Endodermal cell (in vitro differentiated cells): ENCODE results near the gene LMAN1L. TPM values are rescaled to one million over a fixed set of nuclear protein-coding genes. Genes with fewer than 3 reads are reported as not detected.

Experiments used
- DNase-seq: peaks from one replicate; pipeline ENCODE4 v3.0.0-alpha.2; 2017
- H3K27ac ChIP-seq: 2 replicates; pipeline ENCODE4 v1.5.1; 2013; ENCODE audit warnings: mild to moderate bottlenecking, low read depth, low read length, moderate library complexity
- H3K27me3 ChIP-seq: 2 replicates; pipeline ENCODE4 v1.6.1; 2013; ENCODE audit warnings: mild to moderate bottlenecking, low read length, moderate library complexity; ENCODE audit not compliant: insufficient read depth, control insufficient read depth, poor library complexity, severe bottlenecking
- H3K36me3 ChIP-seq: 2 replicates; pipeline ENCODE4 v1.7.0; 2013; ENCODE audit warnings: mild to moderate bottlenecking, low read length, moderate library complexity; ENCODE audit not compliant: control insufficient read depth, insufficient read depth
- H3K4me1 ChIP-seq: one replicate; pipeline ENCODE4 v1.7.0; 2013; ENCODE audit warnings: low read length; ENCODE audit not compliant: control insufficient read depth, insufficient read depth
- H3K4me3 ChIP-seq: 2 replicates; pipeline ENCODE4 v1.5.1; 2013; ENCODE audit warnings: mild to moderate bottlenecking, low read length, moderate library complexity
- H3K9ac ChIP-seq: 2 replicates; pipeline ENCODE4 v1.6.1; 2013; ENCODE audit warnings: mild to moderate bottlenecking, low read length, moderate library complexity; ENCODE audit not compliant: poor library complexity, severe bottlenecking; ENCODE audit errors: extremely low read depth
- H3K9me3 ChIP-seq: 2 replicates; pipeline ENCODE4 v1.6.1; 2013; ENCODE audit warnings: mild to moderate bottlenecking, low read length, moderate library complexity; ENCODE audit not compliant: control insufficient read depth
- H3K27ac Mint-ChIP-seq: 2 replicates; pipeline ENCODE4 v1.8.0; 2020; ENCODE audit warnings: mixed read lengths
- H3K27me3 Mint-ChIP-seq: 2 replicates; pipeline ENCODE4 v1.8.0; 2021; ENCODE audit warnings: mild to moderate bottlenecking, mixed read lengths; ENCODE audit not compliant: insufficient read depth
- H3K36me3 Mint-ChIP-seq: 2 replicates; pipeline ENCODE4 v1.8.0; 2020; ENCODE audit warnings: low read depth, mixed read lengths
- H3K4me1 Mint-ChIP-seq: 2 replicates; pipeline ENCODE4 v1.8.0; 2020; ENCODE audit warnings: mixed read lengths
- H3K4me3 Mint-ChIP-seq: 2 replicates; pipeline ENCODE4 v1.8.0; 2020; ENCODE audit warnings: mild to moderate bottlenecking, moderate library complexity, mixed read lengths
- H3K9me3 Mint-ChIP-seq: 2 replicates; pipeline ENCODE4 v1.8.0; 2020; ENCODE audit warnings: mild to moderate bottlenecking, mixed read lengths
- WGBS, 2 experiments: methylation state at CpG; one replicate each; pipeline versions ENCODE4 v1.1.5 to v1.1.7; 2013; ENCODE audit warnings: missing lambda C conversion rate in 2 of 2, mixed read lengths in 1 of 2; ENCODE audit not compliant: insufficient coverage in 1 of 2, insufficient read length in 1 of 2; 5-methylcytosine and 5-hydroxymethylcytosine counted together
- total RNA-seq, 2 donors: library from RNA; stranded (reverse); fragmentation: NEBNext Ultra II Directional in 1 of 2; extraction: Animal tissue kit (Norgen Biotek cat#: 25700) in 1 of 2; gene quantifications; 2 replicates in 1 of 2; 3 replicates in 1 of 2; pipeline ENCODE4 v1.2.1, GENCODE V29; 2021
- TF ChIP-seq, protein P1 (sequence below): fragments of 200-600 bp; sonication (generic); conservative IDR thresholded peaks from 2 replicates; pipeline ENCODE4 v1.5.0; 2021; ENCODE audit warnings: antibody characterized with exemption, mild to moderate bottlenecking

The LMAN1L gene
- total RNA-seq, 2 donors from 2014 or later = not detected

DNA sequence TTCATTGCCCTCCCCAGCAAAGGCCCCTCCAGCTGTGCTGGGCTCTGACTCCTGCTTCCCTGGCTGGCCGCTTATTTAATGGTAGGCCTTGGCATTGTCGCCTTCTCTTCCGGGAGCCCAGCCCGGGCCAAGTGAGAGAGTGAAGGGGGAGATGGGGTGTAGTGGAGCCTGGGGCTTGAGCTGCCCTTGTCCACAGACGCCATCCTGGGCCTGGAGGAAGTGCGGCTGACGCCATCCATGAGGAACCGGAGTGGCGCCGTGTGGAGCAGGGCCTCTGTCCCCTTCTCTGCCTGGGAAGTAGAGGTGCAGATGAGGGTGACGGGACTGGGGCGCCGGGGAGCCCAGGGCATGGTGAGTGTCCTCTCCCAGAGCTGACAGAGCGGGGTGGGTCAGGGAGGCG, 3.3 kb downstream of the LMAN1L start:
- 91 to 94% methylated on average over 6 to 15 of the region's 15 CpGs for WGBS, 2 experiments
- Mint-ChIP-seq H3K27me3 (peaks cover 2% of the 10 kb centered on the region), H3K9me3 (no peaks in the 10 kb centered on the region), H3K4me1 (peaks cover 7% of the 10 kb centered on the region), H3K36me3 (no peaks in the 10 kb centered on the region), H3K4me3 (no peak overlapping the region), H3K27ac (no peak overlapping the region)
- DNase-seq = no peak
- Histone ChIP-seq H3K9me3 (no peaks in the 10 kb centered on the region), H3K27me3 (no peaks in the 10 kb centered on the region), H3K36me3 (no peaks in the 10 kb centered on the region), H3K4me1 (peaks cover 5% of the 10 kb centered on the region), H3K27ac (no peak overlapping the region), H3K9ac (no peak overlapping the region), H3K4me3 (no peak overlapping the region)
- TF ChIP-seq, protein P1, sequence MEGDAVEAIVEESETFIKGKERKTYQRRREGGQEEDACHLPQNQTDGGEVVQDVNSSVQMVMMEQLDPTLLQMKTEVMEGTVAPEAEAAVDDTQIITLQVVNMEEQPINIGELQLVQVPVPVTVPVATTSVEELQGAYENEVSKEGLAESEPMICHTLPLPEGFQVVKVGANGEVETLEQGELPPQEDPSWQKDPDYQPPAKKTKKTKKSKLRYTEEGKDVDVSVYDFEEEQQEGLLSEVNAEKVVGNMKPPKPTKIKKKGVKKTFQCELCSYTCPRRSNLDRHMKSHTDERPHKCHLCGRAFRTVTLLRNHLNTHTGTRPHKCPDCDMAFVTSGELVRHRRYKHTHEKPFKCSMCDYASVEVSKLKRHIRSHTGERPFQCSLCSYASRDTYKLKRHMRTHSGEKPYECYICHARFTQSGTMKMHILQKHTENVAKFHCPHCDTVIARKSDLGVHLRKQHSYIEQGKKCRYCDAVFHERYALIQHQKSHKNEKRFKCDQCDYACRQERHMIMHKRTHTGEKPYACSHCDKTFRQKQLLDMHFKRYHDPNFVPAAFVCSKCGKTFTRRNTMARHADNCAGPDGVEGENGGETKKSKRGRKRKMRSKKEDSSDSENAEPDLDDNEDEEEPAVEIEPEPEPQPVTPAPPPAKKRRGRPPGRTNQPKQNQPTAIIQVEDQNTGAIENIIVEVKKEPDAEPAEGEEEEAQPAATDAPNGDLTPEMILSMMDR = no peak

- no peaks in the 10 kb centered on the region for H3K36me3 ChIP-seq
- peaks cover 2% of the 10 kb centered on the region for H3K27me3 Mint-ChIP-seq
- H3K27ac ChIP-seq = no peak overlapping the region
- no peaks in the 10 kb centered on the region for H3K9me3 ChIP-seq
- no peaks in the 10 kb centered on the region for H3K36me3 Mint-ChIP-seq
- no peak overlapping the region for H3K27ac Mint-ChIP-seq
- TF ChIP-seq, protein P1 = peak; percentile 28
- WGBS, 2 experiments = 77 to 85% methylated on average over 10 to 19 of the region's 19 CpGs
- no peaks in the 10 kb centered on the region for H3K9me3 Mint-ChIP-seq
- H3K27me3 ChIP-seq = no peaks in the 10 kb centered on the region
- peaks cover 9% of the 10 kb centered on the region for H3K4me1 ChIP-seq
- H3K9ac ChIP-seq = no peak overlapping the region
- H3K4me3 ChIP-seq = no peak overlapping the region
- DNase-seq = no peak
- peaks cover 7% of the 10 kb centered on the region for H3K4me1 Mint-ChIP-seq
- no peak overlapping the region for H3K4me3 Mint-ChIP-seq
These were observed 4.2 kb downstream of the LMAN1L start for GRCh38 chr15:74816624-74817369.

GRCh38 chr15:74817370-74817737, 4.7 kb downstream of the LMAN1L start:
- no peak overlapping the region for H3K27ac Mint-ChIP-seq
- WGBS, 2 experiments = 64 to 68% methylated on average over 6 to 9 of the region's 9 CpGs
- peaks cover 9% of the 10 kb centered on the region for H3K4me1 ChIP-seq
- H3K27me3 ChIP-seq = no peaks in the 10 kb centered on the region
- H3K9me3 Mint-ChIP-seq = no peaks in the 10 kb centered on the region
- peaks cover 7% of the 10 kb centered on the region for H3K4me1 Mint-ChIP-seq
- no peak overlapping the region for H3K27ac ChIP-seq
- no peak overlapping the region for H3K9ac ChIP-seq
- peak; percentile 76 for DNase-seq
- H3K36me3 ChIP-seq = no peaks in the 10 kb centered on the region
- H3K36me3 Mint-ChIP-seq = no peaks in the 10 kb centered on the region
- TF ChIP-seq, protein P1 = peak; percentile 53
- H3K4me3 ChIP-seq = no peak overlapping the region
- H3K4me3 Mint-ChIP-seq = no peak overlapping the region
- H3K27me3 Mint-ChIP-seq = peaks cover 2% of the 10 kb centered on the region
- no peaks in the 10 kb centered on the region for H3K9me3 ChIP-seq
